ENCODE data around the gene AHCY.

The AHCY gene

DNA sequence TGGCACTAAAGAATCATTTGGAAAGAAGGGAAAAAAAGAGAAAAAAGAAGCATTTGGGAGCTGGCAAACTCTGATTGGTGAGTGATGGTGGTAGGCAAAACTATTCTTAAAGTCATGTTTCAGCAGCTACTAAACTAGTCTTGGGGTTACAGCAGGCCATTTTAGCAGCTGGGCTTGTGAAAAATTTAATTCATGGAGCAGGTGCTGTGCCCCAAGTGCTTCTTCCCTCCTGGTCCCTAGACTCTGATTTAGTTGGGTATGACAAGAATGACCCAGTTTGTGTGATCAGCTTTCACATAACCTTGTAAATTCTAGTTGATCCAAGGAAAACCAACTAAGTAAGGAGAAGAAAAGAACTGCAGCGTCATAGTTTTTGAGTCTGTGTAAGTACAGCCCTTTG lies 63.0 kb downstream of the AHCY start:
- H3K27ac ChIP-seq (ENCODE audit: low read depth, low read length): no peak overlapping the region
- H2AFZ ChIP-seq (ENCODE audit: low read length, unreplicated experiment): no peak overlapping the region
- no peak overlapping the region for H3K4me3 ChIP-seq (ENCODE audit: low read depth, low read length)

GRCh38 chr20:34237942-34238341 lies 65.2 kb downstream of the AHCY start:
- H3K79me2 ChIP-seq (ENCODE audit: control insufficient read depth, insufficient read depth, low read length, unreplicated experiment): no peaks in the 10 kb centered on the region
- no peaks in the 10 kb centered on the region for H3K36me3 ChIP-seq (ENCODE audit: insufficient read depth, low read length)
- no peaks in the 10 kb centered on the region for H3K4me1 ChIP-seq (ENCODE audit: control insufficient read depth, insufficient read depth, low read length, unreplicated experiment)
- no peak overlapping the region for H3K4me3 ChIP-seq (ENCODE audit: low read depth, low read length)
- no peak overlapping the region for H2AFZ ChIP-seq (ENCODE audit: low read length, unreplicated experiment)
- peaks cover 20% of the 10 kb centered on the region; the same call in 1 of the 2 replicates for H3K27me3 ChIP-seq (ENCODE audit: insufficient read depth, low read length)
- H3K27ac ChIP-seq (ENCODE audit: low read depth, low read length): no peak overlapping the region

More for the DNA sequence above, 63.0 kb downstream of the AHCY start:
- H3K36me3 ChIP-seq (ENCODE audit: insufficient read depth, low read length): no peaks in the 10 kb centered on the region
- peaks cover 20% of the 10 kb centered on the region; the same call in 1 of the 2 replicates for H3K27me3 ChIP-seq (ENCODE audit: insufficient read depth, low read length)
- H3K4me1 ChIP-seq (ENCODE audit: control insufficient read depth, insufficient read depth, low read length, unreplicated experiment): no peaks in the 10 kb centered on the region
- no peaks in the 10 kb centered on the region for H3K79me2 ChIP-seq (ENCODE audit: control insufficient read depth, insufficient read depth, low read length, unreplicated experiment)

DNA sequence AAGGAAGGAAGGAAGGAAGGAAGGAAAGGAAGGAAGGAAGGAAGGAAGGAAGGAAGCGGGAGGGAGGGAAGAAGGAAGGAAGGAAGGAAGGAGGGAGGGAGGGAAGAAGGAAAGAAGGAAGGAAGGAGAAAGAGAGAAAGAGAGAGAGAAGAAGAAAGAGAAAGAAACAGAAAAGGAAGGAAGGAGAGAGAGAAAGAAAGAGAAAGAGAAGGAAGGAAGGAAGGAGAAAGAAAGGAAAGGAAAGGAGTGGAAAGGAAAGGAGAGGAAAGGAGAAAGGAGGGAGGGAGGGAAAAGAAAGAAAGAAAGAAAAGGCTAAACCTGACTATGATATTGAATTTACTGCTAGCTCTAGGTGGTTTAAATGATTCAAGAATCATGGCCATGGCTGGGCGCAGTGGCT lies 67.3 kb downstream of the AHCY start:
- H3K36me3 ChIP-seq (ENCODE audit: insufficient read depth, low read length): no peaks in the 10 kb centered on the region
- peaks cover 20% of the 10 kb centered on the region; the same call in 1 of the 2 replicates for H3K27me3 ChIP-seq (ENCODE audit: insufficient read depth, low read length)
- no peak overlapping the region for H3K27ac ChIP-seq (ENCODE audit: low read depth, low read length)
- no peak overlapping the region for H3K4me3 ChIP-seq (ENCODE audit: low read depth, low read length)
- H2AFZ ChIP-seq (ENCODE audit: low read length, unreplicated experiment): no peak overlapping the region
- no peaks in the 10 kb centered on the region for H3K4me1 ChIP-seq (ENCODE audit: control insufficient read depth, insufficient read depth, low read length, unreplicated experiment)
- H3K79me2 ChIP-seq (ENCODE audit: control insufficient read depth, insufficient read depth, low read length, unreplicated experiment): no peaks in the 10 kb centered on the region

DNA sequence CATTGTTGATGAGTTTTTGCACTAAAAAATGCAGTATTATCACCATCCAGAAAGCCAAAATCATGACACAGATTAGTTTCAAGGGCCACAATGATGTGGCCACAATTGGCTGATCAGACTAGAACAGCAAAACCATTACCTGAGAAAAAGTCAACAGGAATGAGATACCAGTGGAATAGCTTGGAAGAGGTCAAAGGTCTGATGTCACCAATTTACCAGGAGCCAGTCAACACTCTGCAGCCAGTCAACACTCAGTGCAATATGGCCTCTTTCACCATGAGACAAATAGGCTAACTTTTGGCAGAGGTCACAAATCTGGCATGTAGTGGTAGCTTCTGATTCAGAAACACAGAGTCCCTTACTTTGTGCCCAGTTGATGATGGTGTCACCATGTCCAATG lies 69.5 kb downstream of the AHCY start:
- Histone ChIP-seq H3K79me2 (ENCODE audit: control insufficient read depth, insufficient read depth, low read length, unreplicated experiment) (no peaks in the 10 kb centered on the region), H3K4me1 (ENCODE audit: control insufficient read depth, insufficient read depth, low read length, unreplicated experiment) (no peaks in the 10 kb centered on the region), H3K36me3 (ENCODE audit: insufficient read depth, low read length) (no peaks in the 10 kb centered on the region), H3K4me3 (ENCODE audit: low read depth, low read length) (no peak overlapping the region), H2AFZ (ENCODE audit: low read length, unreplicated experiment) (no peak overlapping the region), H3K27me3 (ENCODE audit: insufficient read depth, low read length) (peaks cover 6% of the 10 kb centered on the region; the same call in 1 of the 2 replicates), H3K27ac (ENCODE audit: low read depth, low read length) (no peak overlapping the region)

GRCh38 chr20:34232494-34233087 lies 70.6 kb downstream of the AHCY start:
- Histone ChIP-seq H2AFZ (ENCODE audit: low read length, unreplicated experiment) (no peak overlapping the region), H3K36me3 (ENCODE audit: insufficient read depth, low read length) (no peaks in the 10 kb centered on the region), H3K4me3 (ENCODE audit: low read depth, low read length) (no peak overlapping the region), H3K79me2 (ENCODE audit: control insufficient read depth, insufficient read depth, low read length, unreplicated experiment) (no peaks in the 10 kb centered on the region), H3K4me1 (ENCODE audit: control insufficient read depth, insufficient read depth, low read length, unreplicated experiment) (no peaks in the 10 kb centered on the region), H3K27ac (ENCODE audit: low read depth, low read length) (no peak overlapping the region), H3K27me3 (ENCODE audit: insufficient read depth, low read length) (no peaks in the 10 kb centered on the region)

DNA sequence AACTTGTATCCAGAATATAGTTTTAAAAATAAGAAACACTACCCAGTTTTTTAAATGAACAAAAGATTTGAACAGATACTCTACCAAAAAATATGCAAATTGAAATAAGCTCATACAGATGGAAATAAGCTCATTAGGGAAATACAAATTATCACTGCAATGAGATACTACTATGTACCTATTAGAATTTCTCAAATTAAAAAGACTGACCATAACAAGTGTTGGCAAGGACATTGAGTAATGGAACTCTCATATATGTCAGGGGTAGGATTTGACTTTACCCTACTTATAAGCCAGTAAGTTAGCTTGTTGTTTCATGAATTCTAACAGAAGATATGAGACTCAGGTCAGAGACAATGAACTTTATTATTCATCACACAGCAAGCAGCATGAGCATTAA lies 71.5 kb downstream of the AHCY start:
- no peak overlapping the region for H3K4me3 ChIP-seq (ENCODE audit: low read depth, low read length)

More for the DNA sequence above, 71.5 kb downstream of the AHCY start:
- H3K36me3 ChIP-seq (ENCODE audit: insufficient read depth, low read length): no peaks in the 10 kb centered on the region
- H3K4me1 ChIP-seq (ENCODE audit: control insufficient read depth, insufficient read depth, low read length, unreplicated experiment): no peaks in the 10 kb centered on the region
- no peak overlapping the region for H2AFZ ChIP-seq (ENCODE audit: low read length, unreplicated experiment)
- H3K79me2 ChIP-seq (ENCODE audit: control insufficient read depth, insufficient read depth, low read length, unreplicated experiment): no peaks in the 10 kb centered on the region
- no peaks in the 10 kb centered on the region for H3K27me3 ChIP-seq (ENCODE audit: insufficient read depth, low read length)
- H3K27ac ChIP-seq (ENCODE audit: low read depth, low read length): no peak overlapping the region
